Measurements from ENCODE around the gene ITGB4.

The ITGB4 gene

DNA sequence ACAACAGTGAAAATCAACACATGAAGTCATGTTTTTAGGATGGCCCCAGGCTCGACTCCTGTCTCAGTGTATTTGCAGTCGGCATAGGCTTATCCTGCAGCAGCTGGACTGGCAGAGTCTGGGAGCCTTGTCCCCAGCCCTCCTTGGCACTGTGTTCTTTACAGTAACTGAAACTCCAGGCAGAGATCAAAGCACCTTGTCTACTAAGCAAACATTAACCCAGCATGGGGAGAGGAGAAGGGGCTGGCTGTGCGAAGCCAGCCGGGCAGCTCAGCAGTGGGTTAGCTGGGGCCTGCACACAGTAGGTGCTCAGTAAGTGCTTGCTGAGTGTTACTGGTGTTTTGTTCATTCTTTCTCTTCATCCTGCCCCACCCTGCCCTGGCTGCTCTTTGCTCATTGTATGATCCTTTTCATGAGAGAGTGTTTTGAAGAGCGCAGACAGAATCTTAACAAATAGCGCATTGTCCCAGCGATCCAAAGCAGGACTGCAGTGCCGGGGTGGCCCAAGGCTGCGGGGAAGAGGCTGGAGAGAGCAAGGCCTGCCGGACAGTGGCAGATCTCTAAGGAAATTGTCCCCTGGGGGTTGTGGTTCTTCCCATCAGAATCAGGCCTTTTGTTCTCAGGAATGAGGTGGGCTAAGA, 23.5 kb upstream of the ITGB4 start:
- peak overlapping the region; percentile 62 for H3K27ac ChIP-seq
- no peak for TF ChIP-seq CTCF (conservative IDR thresholded peaks at IDR 0.05)

DNA sequence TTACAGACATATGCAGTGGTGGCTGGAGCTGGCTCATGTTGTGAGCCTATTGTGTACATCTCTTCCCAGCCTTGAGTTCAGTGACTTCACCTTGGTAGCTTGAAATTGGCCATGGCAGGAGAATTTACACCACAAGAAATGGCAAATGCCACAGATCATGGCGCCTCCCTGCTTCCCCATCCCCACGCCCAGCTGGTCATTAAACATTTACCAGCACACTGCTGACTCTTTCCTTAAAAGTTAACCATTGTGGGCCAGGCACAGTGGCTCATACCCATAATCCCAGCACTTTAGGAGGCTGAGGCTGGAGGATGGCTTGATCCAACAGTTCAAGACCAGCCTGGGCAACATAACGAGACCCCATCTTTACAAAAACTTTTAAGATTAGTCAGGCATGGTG, 22.6 kb upstream of the ITGB4 start:
- no peak overlapping the region for H3K27ac ChIP-seq
- no peak for TF ChIP-seq CTCF (conservative IDR thresholded peaks at IDR 0.05)

- no peak overlapping the region for H3K27ac ChIP-seq
- TF ChIP-seq CTCF (conservative IDR thresholded peaks at IDR 0.05) = no peak
Measured at GRCh38 chr17:75701288-75701687, 20.0 kb upstream of the ITGB4 start.

DNA sequence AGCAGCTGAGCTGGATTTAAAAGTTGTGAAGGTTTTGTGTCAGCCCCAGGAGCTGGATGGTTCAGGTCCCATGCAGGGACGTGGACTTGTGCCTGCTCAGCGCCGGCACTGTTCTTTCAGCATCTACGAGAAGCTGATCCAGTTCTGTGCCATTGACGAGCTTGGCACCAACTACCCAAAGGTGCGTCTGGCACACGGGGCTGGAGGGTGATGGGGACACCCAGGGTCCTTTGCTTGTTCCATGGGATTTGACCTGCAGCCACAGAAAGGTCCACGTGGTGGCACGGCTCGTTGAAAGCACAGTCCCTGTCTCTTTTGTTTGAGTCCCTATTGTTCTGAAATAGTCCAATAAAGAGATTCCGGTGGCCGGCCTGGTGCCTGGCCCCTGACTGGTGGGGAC, 18.1 kb upstream of the ITGB4 start:
- no peak overlapping the region for H3K27ac ChIP-seq
- TF ChIP-seq CTCF (conservative IDR thresholded peaks at IDR 0.05) = no peak

DNA sequence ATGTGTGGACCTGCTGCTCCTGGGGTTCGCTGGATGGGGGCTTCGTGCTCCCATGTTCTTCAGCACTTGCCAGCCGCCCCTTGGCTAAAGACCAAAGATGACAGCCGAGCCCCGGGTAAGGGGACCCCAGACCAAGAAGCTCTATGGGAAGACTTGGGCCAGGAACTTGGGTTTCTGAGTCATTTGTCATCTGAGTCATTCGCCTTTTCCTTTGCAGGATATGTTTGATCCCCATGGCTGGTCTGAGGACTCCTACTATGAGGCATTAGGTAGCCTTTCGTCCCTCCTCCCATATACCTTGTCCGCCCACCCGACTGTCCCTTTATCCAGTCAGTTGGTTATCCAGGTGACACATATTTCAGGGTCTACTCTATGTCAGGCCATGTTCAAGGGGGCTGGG, 17.7 kb upstream of the ITGB4 start:
- H3K27ac ChIP-seq = no peak overlapping the region
- no peak for TF ChIP-seq CTCF (conservative IDR thresholded peaks at IDR 0.05)

- no peak for TF ChIP-seq CTCF (conservative IDR thresholded peaks at IDR 0.05)
- H3K27ac ChIP-seq = no peak overlapping the region
Measured at GRCh38 chr17:75704963-75705875, 16.0 kb upstream of the ITGB4 start.

DNA sequence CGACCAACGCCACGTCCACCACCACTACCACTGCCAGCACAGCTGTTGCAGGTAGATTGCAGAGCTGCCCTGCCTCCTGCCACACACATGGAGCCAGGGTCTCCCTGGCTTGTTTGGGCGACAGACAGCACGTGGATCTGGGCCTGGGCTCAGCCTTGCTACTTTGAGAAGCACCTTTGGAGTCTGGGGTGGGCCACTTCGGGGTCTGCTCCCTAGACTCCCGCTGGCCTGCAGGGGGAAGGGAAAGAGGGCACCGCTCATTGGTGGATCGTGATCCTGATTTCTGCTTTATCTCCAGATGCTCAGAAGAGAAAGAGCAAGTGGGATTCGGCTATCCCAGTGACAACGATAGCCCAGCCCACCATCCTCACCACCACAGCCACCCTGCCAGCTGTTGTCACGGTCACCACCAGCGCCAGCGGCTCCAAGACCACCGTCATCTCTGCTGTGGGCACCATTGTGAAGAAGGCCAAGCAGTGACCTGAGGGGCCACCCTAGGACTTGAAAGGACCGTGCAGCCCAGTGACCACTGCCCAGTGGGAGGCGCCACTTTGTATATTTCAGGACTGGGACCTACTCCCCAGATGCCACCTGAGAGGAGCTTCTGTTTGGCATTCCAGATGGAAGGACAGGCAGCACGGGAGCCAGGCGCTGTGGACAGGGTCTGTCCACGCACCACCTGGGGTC, 15.1 kb upstream of the ITGB4 start:
- no peak overlapping the region for H3K27ac ChIP-seq

More for the DNA sequence above, 15.1 kb upstream of the ITGB4 start:
- TF ChIP-seq CTCF (conservative IDR thresholded peaks at IDR 0.05) = no peak

Measured in VCaP (cell line).